ENCODE measurements around the gene KANSL1L. TPM values are rescaled to one million over a fixed set of nuclear protein-coding genes. Genes with fewer than 3 reads are reported as not detected.

KANSL1L gene
- total and polyA plus RNA-seq, 2 experiments from 2014 or later, result 7.4 to 21.1 TPM

GRCh38 chr2:210086930-210087329 lies 84.3 kb downstream of the KANSL1L start (continued):
- TF ChIP-seq REST (IDR thresholded peaks at IDR 0.05; ENCODE audit: unreplicated experiment), result no peak
- TF ChIP-seq ZNF331 (CRISPR knock-in tag; IDR thresholded peaks at IDR 0.05; ENCODE audit: low read depth), result no peak
- no peak for TF ChIP-seq CREB1 (CRISPR knock-in tag; IDR thresholded peaks at IDR 0.05; ENCODE audit: low read depth)
- TF ChIP-seq EZH2 (IDR thresholded peaks at IDR 0.05; ENCODE audit: low read depth, unreplicated experiment), result no peak
- no peak for TF ChIP-seq JUNB (IDR thresholded peaks at IDR 0.05; ENCODE audit: unreplicated experiment)
- TF ChIP-seq EZH2phosphoT487 (IDR thresholded peaks at IDR 0.05; ENCODE audit: unreplicated experiment), result no peak

- no peak for DNase-seq (ENCODE audit: low spot score)
- Mint-ChIP-seq H3K4me3 (no peak overlapping the region), H3K4me1 (no peaks in the 10 kb centered on the region; the same call in 2 of the 3 replicates), H3K27ac (no peak overlapping the region), H3K36me3 (ENCODE audit: low read depth) (no peaks in the 10 kb centered on the region), H3K9me3 (no peaks in the 10 kb centered on the region), H3K27me3 (ENCODE audit: insufficient read depth, low read depth, poor library complexity) (no peaks in the 10 kb centered on the region)
- Histone ChIP-seq H3K9me2 (ENCODE audit: insufficient read depth) (no peaks in the 10 kb centered on the region), H3K27ac (ENCODE audit: low read depth) (no peak overlapping the region), H3K36me3 (ENCODE audit: insufficient read depth) (no peaks in the 10 kb centered on the region), H4K20me1 (replicated peaks; ENCODE audit: insufficient read depth) (0 out of 2 replicates have a peak, but pooled peaks cover 2% of the 10 kb centered on the region), H3K4me3 (no peak overlapping the region), H3K79me2 (replicated peaks; ENCODE audit: insufficient read depth) (no peaks in the 10 kb centered on the region), H2AFZ (no peak overlapping the region), H3F3A (replicated peaks; ENCODE audit: low read depth) (no peaks in the 10 kb centered on the region), H3K4me1 (ENCODE audit: insufficient read depth) (no peaks in the 10 kb centered on the region), H3K27me3 (ENCODE audit: insufficient read depth) (no peaks in the 10 kb centered on the region), H3K4me2 (no peak overlapping the region)
- no peak for ATAC-seq
- TF ChIP-seq CTCF (conservative IDR thresholded peaks at IDR 0.05; ENCODE audit: low read depth in 2 of 2) (no peak), POLR2AphosphoS5 (IDR thresholded peaks at IDR 0.05; ENCODE audit: low read depth) (no peak), EZH2phosphoT487 (IDR thresholded peaks at IDR 0.05; ENCODE audit: unreplicated experiment) (no peak), CREB1 (CRISPR knock-in tag; IDR thresholded peaks at IDR 0.05; ENCODE audit: low read depth) (no peak), STAT1 (IDR thresholded peaks at IDR 0.05; ENCODE audit: unreplicated experiment) (no peak), EZH2 (IDR thresholded peaks at IDR 0.05; ENCODE audit: low read depth, unreplicated experiment) (no peak), ZNF331 (CRISPR knock-in tag; IDR thresholded peaks at IDR 0.05; ENCODE audit: low read depth) (no peak), NANOG (IDR thresholded peaks at IDR 0.05; ENCODE audit: borderline replicate concordance) (no peak), ZNF114 (CRISPR knock-in tag; IDR thresholded peaks at IDR 0.05) (no peak), JUNB (IDR thresholded peaks at IDR 0.05; ENCODE audit: unreplicated experiment) (no peak), ZNF462 (CRISPR knock-in tag; IDR thresholded peaks at IDR 0.05) (no peak)
These were observed 84.9 kb downstream of the KANSL1L start for GRCh38 chr2:210086292-210086691.
